Adrenal gland (tissue), 5 donors: ENCODE data around the gene TBX15.

Experiments
- CTCF ChIP-seq, 6 experiments: fragments of 450-650 bp in 4 of 6; fragments of 200-600 bp in 2 of 6; sonication (generic) in 1 of 6; IDR thresholded peaks; 1 replicate in 5 of 6; 2 replicates in 1 of 6; pipeline versions ENCODE4 v1.5.1 to v1.8.0; 2016 to 2021; ENCODE audit warnings: antibody characterized with exemption in 6 of 6, mild to moderate bottlenecking in 2 of 6, moderate library complexity in 1 of 6
- POLR2A ChIP-seq, 2 donors: fragments of 450-650 bp; IDR thresholded peaks; one replicate each; pipeline ENCODE4 v1.6.1; 2017; ENCODE audit warnings: antibody characterized with exemption in 2 of 2, mild to moderate bottlenecking in 2 of 2, moderate library complexity in 1 of 2
- donor health status: DM: no; HTN: no; CAD: no.

- TF ChIP-seq CTCF (IDR thresholded peaks at IDR 0.05), result no peak
- no peak for TF ChIP-seq POLR2A (IDR thresholded peaks at IDR 0.05)
Measured at GRCh38 chr1:118995312-118996016, 7.3 kb upstream of the TBX15 start.
